GM10266 (cell line): Measurements from ENCODE around the gene TSPEAR.

Source experiments
- DNase-seq: peaks from one replicate; pipeline ENCODE4 v3.0.0; 2012; ENCODE audit errors: extremely low spot score
- CTCF ChIP-seq: IDR thresholded peaks from 2 replicates; pipeline ENCODE4 v1.5.1; 2012; ENCODE audit warnings: mild to moderate bottlenecking, low read depth; ENCODE audit not compliant: control insufficient read depth, insufficient read depth; ENCODE audit errors: missing control alignments

Gene TSPEAR

GRCh38 chr21:44486302-44486701, 225.1 kb downstream of the TSPEAR start:
- TF ChIP-seq CTCF: no peak
- DNase-seq: no peak

- TF ChIP-seq CTCF: no peak
- DNase-seq: no peak
Observed at GRCh38 chr21:44485796-44486195, 225.6 kb downstream of the TSPEAR start.

- TF ChIP-seq CTCF: no peak
- no peak for DNase-seq
Observed at GRCh38 chr21:44485254-44485793, 226.0 kb downstream of the TSPEAR start.

- no peak for DNase-seq
- no peak for TF ChIP-seq CTCF
Observed at GRCh38 chr21:44484498-44485253, 226.7 kb downstream of the TSPEAR start.

- no peak for TF ChIP-seq CTCF
- no peak for DNase-seq
Observed at GRCh38 chr21:44483288-44484237, 227.8 kb downstream of the TSPEAR start.

GRCh38 chr21:44482581-44483287, 228.6 kb downstream of the TSPEAR start:
- DNase-seq: no peak
- no peak for TF ChIP-seq CTCF
